ENCODE results near the gene MID1.

DNA sequence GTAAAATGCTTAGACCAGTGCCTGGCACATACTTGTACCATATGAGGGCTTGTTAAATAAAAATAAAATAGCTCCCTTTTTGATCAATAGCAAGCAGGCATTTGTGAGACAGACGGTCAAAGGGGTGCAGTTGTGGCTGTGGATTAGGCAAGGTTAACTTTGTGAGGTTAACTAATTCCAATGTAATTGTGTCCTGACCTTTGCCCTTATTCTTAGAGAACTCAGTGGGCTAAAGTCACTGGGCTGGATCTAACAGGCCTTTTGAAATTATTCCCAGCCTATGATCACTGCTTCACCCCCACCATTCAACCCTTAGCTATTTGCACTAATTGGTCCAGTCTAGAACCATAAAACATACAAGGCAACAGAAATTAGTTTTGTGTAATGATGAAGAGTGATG, 166.4 kb downstream of the MID1 start:
- TF ChIP-seq, protein P1, sequence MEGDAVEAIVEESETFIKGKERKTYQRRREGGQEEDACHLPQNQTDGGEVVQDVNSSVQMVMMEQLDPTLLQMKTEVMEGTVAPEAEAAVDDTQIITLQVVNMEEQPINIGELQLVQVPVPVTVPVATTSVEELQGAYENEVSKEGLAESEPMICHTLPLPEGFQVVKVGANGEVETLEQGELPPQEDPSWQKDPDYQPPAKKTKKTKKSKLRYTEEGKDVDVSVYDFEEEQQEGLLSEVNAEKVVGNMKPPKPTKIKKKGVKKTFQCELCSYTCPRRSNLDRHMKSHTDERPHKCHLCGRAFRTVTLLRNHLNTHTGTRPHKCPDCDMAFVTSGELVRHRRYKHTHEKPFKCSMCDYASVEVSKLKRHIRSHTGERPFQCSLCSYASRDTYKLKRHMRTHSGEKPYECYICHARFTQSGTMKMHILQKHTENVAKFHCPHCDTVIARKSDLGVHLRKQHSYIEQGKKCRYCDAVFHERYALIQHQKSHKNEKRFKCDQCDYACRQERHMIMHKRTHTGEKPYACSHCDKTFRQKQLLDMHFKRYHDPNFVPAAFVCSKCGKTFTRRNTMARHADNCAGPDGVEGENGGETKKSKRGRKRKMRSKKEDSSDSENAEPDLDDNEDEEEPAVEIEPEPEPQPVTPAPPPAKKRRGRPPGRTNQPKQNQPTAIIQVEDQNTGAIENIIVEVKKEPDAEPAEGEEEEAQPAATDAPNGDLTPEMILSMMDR (IDR thresholded peaks at IDR 0.05; ENCODE audit: low read depth, low read length): no peak
- no peak for TF ChIP-seq EZH2phosphoT487 (IDR thresholded peaks at IDR 0.05; ENCODE audit: low read depth)
